GM12878 (cell line): Measurements from ENCODE around the gene POC1B. TPM values are rescaled to one million over a fixed set of nuclear protein-coding genes. Genes with fewer than 3 reads are reported as not detected.

ENCODE experiments used
- ATAC-seq: fragments of 200-7000 bp; cut with Tn5 transposase; 3 replicates; pipeline ENCODE4 v1.9.1; 2020; ENCODE audit warnings: mild to moderate bottlenecking, moderate library complexity
- BruUV-seq: library from RNA; stranded (reverse); fragments of 400-500 nt; replicated peaks from 2 replicates; lab custom pipeline; 2021; lab: Mats Ljungman, UMichigan
- CTCF ChIA-PET: fragments of 300-600 bp; sonication (Branson Sonifier 250); formaldehyde crosslinking; extraction: SDS; loops from one replicate; lab custom pipeline; 2021; ENCODE audit warnings: inconsistent platforms; lab: Yijun Ruan, JAX
- POLR2A ChIA-PET: fragments of 350-600 bp; formaldehyde crosslinking; extraction: SDS; loops from one replicate; lab custom pipeline; 2021; ENCODE audit warnings: inconsistent platforms; lab: Charles Lee
- RAD21 ChIA-PET: fragments of 300-600 bp; sonication (Branson Sonifier 250); formaldehyde crosslinking; loops from one replicate; lab custom pipeline; 2023; ENCODE audit warnings: antibody characterized with exemption; ENCODE audit not compliant: unreplicated experiment; lab: Charles Lee
- SMC1A ChIA-PET: fragments of 300-600 bp; sonication (Branson Sonifier 250); formaldehyde crosslinking; loops from one replicate; lab custom pipeline; 2023; ENCODE audit not compliant: unreplicated experiment, uncharacterized antibody; lab: Charles Lee
- DNase-seq: peaks from one replicate; pipeline ENCODE4 v3.0.0-alpha.2; 2011; ENCODE audit warnings: low read depth, low spot score
- FAIRE-seq: peaks from 3 replicates; lab custom pipeline; 2011; peaks lifted over from hg19 to GRCh38; lab: Jason Lieb, UNC
- H2AFZ ChIP-seq: 2 replicates; pipeline ENCODE4 v1.6.0; 2011; ENCODE audit warnings: low read depth, low read length, control low read depth; ENCODE audit not compliant: control insufficient read depth
- H3K27ac ChIP-seq: 2 replicates; pipeline ENCODE4 v1.5.1; 2011; ENCODE audit warnings: control low read depth; ENCODE audit not compliant: control insufficient read depth, insufficient read depth
- H3K27me3 ChIP-seq, 2 experiments: replicated peaks in 1 of 2; 2 replicates each; pipeline versions ENCODE4 v1.6.0 to v1.6.1; 2011; ENCODE audit warnings: low read length in 1 of 2; ENCODE audit not compliant: control insufficient read depth in 2 of 2, insufficient read depth in 2 of 2
- H3K36me3 ChIP-seq, 2 experiments: 2 replicates each; pipeline ENCODE4 v1.5.1; 2011; ENCODE audit warnings: low read length in 1 of 2; ENCODE audit not compliant: control insufficient read depth in 2 of 2, insufficient read depth in 2 of 2
- H3K4me1 ChIP-seq: 2 replicates; pipeline ENCODE4 v1.6.1; 2011; ENCODE audit warnings: mild to moderate bottlenecking, low read length, moderate library complexity, mixed read lengths; ENCODE audit not compliant: control insufficient read depth, insufficient read depth
- H3K4me2 ChIP-seq: 2 replicates; pipeline ENCODE4 v1.6.0; 2011; ENCODE audit warnings: control low read depth; ENCODE audit not compliant: control insufficient read depth, insufficient read depth
- H3K4me3 ChIP-seq: fragments of 200-600 bp; sonication (generic); 2 replicates; pipeline ENCODE4 v1.5.1; 2016
- H3K79me2 ChIP-seq: 2 replicates; pipeline ENCODE4 v1.6.0; 2011; ENCODE audit warnings: low read length; ENCODE audit not compliant: control insufficient read depth, insufficient read depth
- H3K9ac ChIP-seq: 2 replicates; pipeline ENCODE4 v1.8.0; 2011; ENCODE audit warnings: low read length, control low read depth, mixed read lengths; ENCODE audit not compliant: control insufficient read depth, insufficient read depth
- H3K9me3 ChIP-seq: replicated peaks from 3 replicates; pipeline ENCODE4 v1.5.1; 2011; ENCODE audit warnings: mild to moderate bottlenecking, low read length; ENCODE audit not compliant: control insufficient read depth, insufficient read depth
- H4K20me1 ChIP-seq: 2 replicates; pipeline ENCODE4 v1.6.0; 2011; ENCODE audit not compliant: control insufficient read depth, insufficient read depth
- CEBPB ChIP-seq, 2 experiments: fragments of 150-350 bp in 1 of 2; IDR thresholded peaks; 2 replicates each; pipeline ENCODE4 v1.6.1; 2012 to 2014; ENCODE audit warnings: low read depth in 2 of 2, low read length in 2 of 2, borderline replicate concordance in 1 of 2, inconsistent platforms in 1 of 2
- EZH2 ChIP-seq: IDR thresholded peaks from 2 replicates; pipeline ENCODE4 v1.6.1; 2012; ENCODE audit warnings: low read depth, mild to moderate bottlenecking, control low read depth, inconsistent platforms, low read length, borderline replicate concordance; ENCODE audit not compliant: control insufficient read depth
- JUNB ChIP-seq: IDR thresholded peaks from 2 replicates; pipeline ENCODE4 v1.6.1; 2016; ENCODE audit warnings: antibody characterized with exemption, mild to moderate bottlenecking
- KDM1A ChIP-seq: fragments of 200-600 bp; sonication (generic); IDR thresholded peaks from 2 replicates; pipeline ENCODE4 v1.6.1; 2016; ENCODE audit warnings: borderline replicate concordance
- KLF5 ChIP-seq: fragments of 450-650 bp; IDR thresholded peaks from 2 replicates; pipeline ENCODE4 v1.6.1; 2014; ENCODE audit warnings: mild to moderate bottlenecking; ENCODE audit not compliant: partially characterized antibody
- NFXL1 ChIP-seq: fragments of 450-650 bp; IDR thresholded peaks from 2 replicates; pipeline ENCODE4 v1.6.1; 2017; ENCODE audit warnings: antibody characterized with exemption, mild to moderate bottlenecking, borderline replicate concordance
- NFYB ChIP-seq: IDR thresholded peaks from 2 replicates; pipeline ENCODE4 v1.6.1; 2011; ENCODE audit warnings: low read depth, mild to moderate bottlenecking, low read length, improper control_type of control experiment, moderate library complexity; ENCODE audit not compliant: insufficient read depth
- PML ChIP-seq: IDR thresholded peaks from 2 replicates; pipeline ENCODE4 v1.6.1; 2012; ENCODE audit warnings: low read length, inconsistent platforms
- POLR2A ChIP-seq: IDR thresholded peaks from 2 replicates; pipeline ENCODE4 v1.6.1; 2011; ENCODE audit warnings: low read depth, mild to moderate bottlenecking, low read length
- RAD21 ChIP-seq: IDR thresholded peaks from 2 replicates; pipeline ENCODE4 v1.6.1; 2011; ENCODE audit warnings: mild to moderate bottlenecking, low read depth, low read length, moderate library complexity; ENCODE audit not compliant: insufficient read depth
- RCOR1 ChIP-seq: conservative IDR thresholded peaks from 2 replicates; pipeline ENCODE4 v1.6.1; 2012; ENCODE audit warnings: low read depth, low read length, improper control_type of control experiment
- RFX5 ChIP-seq: IDR thresholded peaks from 2 replicates; pipeline ENCODE4 v1.6.1; 2011; ENCODE audit warnings: low read depth, low read length, improper control_type of control experiment
- SIX5 ChIP-seq: IDR thresholded peaks from 2 replicates; pipeline ENCODE4 v1.6.1; 2011; ENCODE audit warnings: mild to moderate bottlenecking, low read depth, low read length, moderate library complexity; ENCODE audit not compliant: severe bottlenecking
- SREBF2 ChIP-seq: IDR thresholded peaks from 2 replicates; pipeline ENCODE4 v1.6.1; 2012; ENCODE audit warnings: mild to moderate bottlenecking, low read length
- SUPT20H ChIP-seq: IDR thresholded peaks from 2 replicates; pipeline ENCODE4 v1.6.1; 2011; ENCODE audit warnings: low read depth, mild to moderate bottlenecking, low read length, moderate library complexity, borderline replicate concordance; ENCODE audit not compliant: control insufficient read depth
- TARDBP ChIP-seq: IDR thresholded peaks from 2 replicates; pipeline ENCODE4 v1.6.1; 2016; ENCODE audit warnings: borderline replicate concordance
- ZBED1 ChIP-seq: IDR thresholded peaks from 2 replicates; pipeline ENCODE4 v1.6.1; 2016; ENCODE audit warnings: borderline replicate concordance
- ZNF207 ChIP-seq: fragments of 450-650 bp; IDR thresholded peaks from 2 replicates; pipeline ENCODE4 v1.6.1; 2014; ENCODE audit warnings: antibody characterized with exemption, mild to moderate bottlenecking, borderline replicate concordance
- WGBS: methylation state at CpG from one replicate; pipeline ENCODE4 v1.1.6; 2016; ENCODE audit warnings: low lambda C conversion rate; ENCODE audit not compliant: insufficient replicate concordance, insufficient coverage; ENCODE audit errors: missing lambda C conversion rate; 5-methylcytosine and 5-hydroxymethylcytosine counted together
- in situ Hi-C: fragments of 300-500 bp; cut with MboI; formaldehyde crosslinking; loops from 9 replicates; pipeline ENCODE4 v1.14.3; 2018; ENCODE audit warnings: mixed read lengths
- intact Hi-C: fragments of 100-400 bp; cut with micrococcal nuclease; formaldehyde crosslinking; loops from one replicate; pipeline ENCODE4 v1.14.2; 2022; ENCODE audit not compliant: unreplicated experiment
- polyA plus RNA-seq, 11 experiments: library from polyadenylated mRNA; depleted of rRNA in 4 of 11; unstranded in 6 of 11; stranded (reverse) in 5 of 11; fragments of >200 nt; fragmentation: Nextera tagmentation in 4 of 11; fragmentation: Illumina TruSeq in 1 of 11; extraction: Ambion mirVana in 4 of 11; extraction: Trizol in 1 of 11; gene quantifications; 1 replicate in 1 of 11; 2 replicates in 10 of 11; pipeline versions ENCODE4 v1.2.1 to v1.2.3, GENCODE V29; 2011 to 2016; ENCODE audit warnings: inconsistent platforms in 2 of 11, missing spikeins in 2 of 11, low read depth in 1 of 11
- total RNA-seq, 4 experiments: library from RNA; depleted of rRNA in 3 of 4; stranded (reverse); fragments of >200 nt in 3 of 4; fragmentation: Illumina TruSeq in 1 of 4; extraction: Trizol in 1 of 4; gene quantifications; 2 replicates each; pipeline versions ENCODE4 v1.2.1 to v1.2.3, GENCODE V29; 2013 to 2021
- TF ChIP-seq, protein P1 (sequence below): fragments of 450-650 bp; IDR thresholded peaks from 2 replicates; pipeline ENCODE4 v1.6.1; 2017; ENCODE audit warnings: antibody characterized with exemption, mild to moderate bottlenecking, moderate library complexity
- TF ChIP-seq, protein P2 (sequence below): fragments of 450-650 bp; IDR thresholded peaks from 2 replicates; pipeline ENCODE4 v1.6.1; 2017; ENCODE audit warnings: borderline replicate concordance
- TF ChIP-seq, protein P3 (sequence below): IDR thresholded peaks from 2 replicates; pipeline ENCODE4 v1.6.1; 2012; ENCODE audit warnings: low read length, inconsistent platforms

POC1B gene
- total and polyA plus RNA-seq, 10 of the 15 experiments (the other 5 are each of a cell fraction or from before 2014, with no cell fraction given), result 4.4 to 17.8 (median 11.3) TPM

DNA sequence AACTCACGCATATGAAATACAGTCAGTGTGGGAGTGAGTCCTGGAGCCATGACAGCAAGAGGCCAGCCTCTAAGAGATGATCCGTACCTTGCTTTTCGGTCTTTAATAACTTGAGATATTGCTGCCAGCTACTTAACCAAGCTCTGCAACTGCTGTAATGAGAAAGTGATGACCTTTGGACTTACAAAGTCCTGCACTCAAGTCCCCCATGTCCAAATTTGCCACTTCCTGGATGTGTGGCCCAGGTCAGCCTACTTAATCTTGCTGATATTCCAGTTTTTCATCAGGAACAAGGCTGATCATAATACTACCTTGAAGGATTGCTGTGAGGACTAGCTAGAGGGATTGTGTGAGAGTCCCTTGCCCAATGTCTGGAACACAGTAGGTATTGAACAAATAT, 139.7 kb downstream of the POC1B start (continued):
- TF ChIP-seq, protein P1, sequence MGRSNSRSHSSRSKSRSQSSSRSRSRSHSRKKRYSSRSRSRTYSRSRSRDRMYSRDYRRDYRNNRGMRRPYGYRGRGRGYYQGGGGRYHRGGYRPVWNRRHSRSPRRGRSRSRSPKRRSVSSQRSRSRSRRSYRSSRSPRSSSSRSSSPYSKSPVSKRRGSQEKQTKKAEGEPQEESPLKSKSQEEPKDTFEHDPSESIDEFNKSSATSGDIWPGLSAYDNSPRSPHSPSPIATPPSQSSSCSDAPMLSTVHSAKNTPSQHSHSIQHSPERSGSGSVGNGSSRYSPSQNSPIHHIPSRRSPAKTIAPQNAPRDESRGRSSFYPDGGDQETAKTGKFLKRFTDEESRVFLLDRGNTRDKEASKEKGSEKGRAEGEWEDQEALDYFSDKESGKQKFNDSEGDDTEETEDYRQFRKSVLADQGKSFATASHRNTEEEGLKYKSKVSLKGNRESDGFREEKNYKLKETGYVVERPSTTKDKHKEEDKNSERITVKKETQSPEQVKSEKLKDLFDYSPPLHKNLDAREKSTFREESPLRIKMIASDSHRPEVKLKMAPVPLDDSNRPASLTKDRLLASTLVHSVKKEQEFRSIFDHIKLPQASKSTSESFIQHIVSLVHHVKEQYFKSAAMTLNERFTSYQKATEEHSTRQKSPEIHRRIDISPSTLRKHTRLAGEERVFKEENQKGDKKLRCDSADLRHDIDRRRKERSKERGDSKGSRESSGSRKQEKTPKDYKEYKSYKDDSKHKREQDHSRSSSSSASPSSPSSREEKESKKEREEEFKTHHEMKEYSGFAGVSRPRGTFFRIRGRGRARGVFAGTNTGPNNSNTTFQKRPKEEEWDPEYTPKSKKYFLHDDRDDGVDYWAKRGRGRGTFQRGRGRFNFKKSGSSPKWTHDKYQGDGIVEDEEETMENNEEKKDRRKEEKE, result no peak
- no peak for TF ChIP-seq RAD21
- TF ChIP-seq SUPT20H, result no peak
- TF ChIP-seq SIX5, result no peak

DNA sequence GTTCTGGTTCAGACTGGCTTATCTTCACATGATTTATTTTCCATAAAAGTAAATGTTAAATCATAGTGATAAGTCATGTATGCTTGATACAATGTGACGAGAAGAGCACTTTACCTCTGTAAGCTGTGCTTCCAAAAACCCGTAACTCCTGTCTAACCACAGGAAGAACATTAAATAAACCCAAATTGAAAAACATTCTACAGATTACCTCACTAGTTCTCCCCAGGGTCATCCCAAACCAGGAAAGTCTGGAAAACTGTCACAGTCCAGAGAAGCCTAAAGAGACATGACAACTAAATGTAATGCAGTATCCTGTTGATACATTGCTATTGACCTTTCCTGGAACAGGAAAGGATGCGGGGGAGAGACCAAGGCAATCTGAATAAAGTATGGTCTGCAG, 141.0 kb downstream of the POC1B start:
- in situ Hi-C loops, result no loop called here
- no peaks in the 10 kb centered on the region for H4K20me1 ChIP-seq
- H3K79me2 ChIP-seq, result no peaks in the 10 kb centered on the region
- no peak overlapping the region for H3K27ac ChIP-seq
- ChIA-PET RAD21 (no interaction called here), CTCF (no interaction called here), POLR2A (no interaction called here), SMC1A (no interaction called here)
- intact Hi-C loops, result no loop called here
- FAIRE-seq, result no peak
- no TSS peak for BruUV-seq
- 54% methylated on average over 3 of the region's 3 CpGs for WGBS
- H3K36me3 ChIP-seq, result no peaks in the 10 kb centered on the region
- no peaks in the 10 kb centered on the region for H3K27me3 ChIP-seq
- DNase-seq, result no peak
- H3K9ac ChIP-seq, result no peak overlapping the region
- no peaks in the 10 kb centered on the region for H3K4me1 ChIP-seq
- ATAC-seq, result no peak
- no peak overlapping the region for H3K4me2 ChIP-seq
- H3K4me3 ChIP-seq, result no peak overlapping the region
- H3K9me3 ChIP-seq, result no peaks in the 10 kb centered on the region
- H2AFZ ChIP-seq, result no peak overlapping the region
- TF ChIP-seq EZH2 (no peak), RCOR1 (no peak), RFX5 (no peak), CEBPB (IDR thresholded peaks at IDR 0.05; ENCODE audit: borderline replicate concordance in 1 of 2, low read depth in 2 of 2, low read length in 2 of 2) (no peak), KDM1A (no peak), TARDBP (no peak), NFXL1 (no peak), SREBF2 (no peak), NFYB (no peak), ZBED1 (no peak), KLF5 (no peak), ZNF207 (no peak), PML (no peak), JUNB (no peak), POLR2A (no peak)
- TF ChIP-seq, protein P2, sequence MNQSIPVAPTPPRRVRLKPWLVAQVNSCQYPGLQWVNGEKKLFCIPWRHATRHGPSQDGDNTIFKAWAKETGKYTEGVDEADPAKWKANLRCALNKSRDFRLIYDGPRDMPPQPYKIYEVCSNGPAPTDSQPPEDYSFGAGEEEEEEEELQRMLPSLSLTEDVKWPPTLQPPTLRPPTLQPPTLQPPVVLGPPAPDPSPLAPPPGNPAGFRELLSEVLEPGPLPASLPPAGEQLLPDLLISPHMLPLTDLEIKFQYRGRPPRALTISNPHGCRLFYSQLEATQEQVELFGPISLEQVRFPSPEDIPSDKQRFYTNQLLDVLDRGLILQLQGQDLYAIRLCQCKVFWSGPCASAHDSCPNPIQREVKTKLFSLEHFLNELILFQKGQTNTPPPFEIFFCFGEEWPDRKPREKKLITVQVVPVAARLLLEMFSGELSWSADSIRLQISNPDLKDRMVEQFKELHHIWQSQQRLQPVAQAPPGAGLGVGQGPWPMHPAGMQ, result no peak
- TF ChIP-seq, protein P3, sequence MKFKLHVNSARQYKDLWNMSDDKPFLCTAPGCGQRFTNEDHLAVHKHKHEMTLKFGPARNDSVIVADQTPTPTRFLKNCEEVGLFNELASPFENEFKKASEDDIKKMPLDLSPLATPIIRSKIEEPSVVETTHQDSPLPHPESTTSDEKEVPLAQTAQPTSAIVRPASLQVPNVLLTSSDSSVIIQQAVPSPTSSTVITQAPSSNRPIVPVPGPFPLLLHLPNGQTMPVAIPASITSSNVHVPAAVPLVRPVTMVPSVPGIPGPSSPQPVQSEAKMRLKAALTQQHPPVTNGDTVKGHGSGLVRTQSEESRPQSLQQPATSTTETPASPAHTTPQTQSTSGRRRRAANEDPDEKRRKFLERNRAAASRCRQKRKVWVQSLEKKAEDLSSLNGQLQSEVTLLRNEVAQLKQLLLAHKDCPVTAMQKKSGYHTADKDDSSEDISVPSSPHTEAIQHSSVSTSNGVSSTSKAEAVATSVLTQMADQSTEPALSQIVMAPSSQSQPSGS, result no peak
